GM18520 (cell line): Measurements from ENCODE around the gene ARHGAP31.
"Not testable (repeated sequence)": the region's sequence is repeated elsewhere in the genome, so short reads cannot be mapped to it uniquely, and the experiment has no call there.

Source experiments
- ATAC-seq: cut with Tn5 transposase; IDR thresholded peaks from one replicate; pipeline ENCODE4 v1.9.1; 2021; ENCODE audit not compliant: unreplicated experiment

Gene ARHGAP31

GRCh38 chr3:119315600-119316312, 21.6 kb downstream of the ARHGAP31 start:
- ATAC-seq: no peak

GRCh38 chr3:119316313-119316670, 22.1 kb downstream of the ARHGAP31 start:
- ATAC-seq: no peak

GRCh38 chr3:119318876-119319275, 24.7 kb downstream of the ARHGAP31 start:
- no peak for ATAC-seq

- no peak for ATAC-seq
Observed at GRCh38 chr3:119319311-119319710, 25.1 kb downstream of the ARHGAP31 start.

- ATAC-seq: not testable (repeated sequence)
Observed at GRCh38 chr3:119320785-119321184, 26.6 kb downstream of the ARHGAP31 start.

GRCh38 chr3:119322021-119322834, 28.0 kb downstream of the ARHGAP31 start:
- peak; percentile 3 for ATAC-seq

GRCh38 chr3:119322835-119323722, 28.9 kb downstream of the ARHGAP31 start:
- ATAC-seq: peak; percentile 78

- ATAC-seq: no peak
Observed at GRCh38 chr3:119323723-119324085, 29.5 kb downstream of the ARHGAP31 start.

- no peak for ATAC-seq
Observed at GRCh38 chr3:119324899-119325298, 30.7 kb downstream of the ARHGAP31 start.

- no peak for ATAC-seq
Observed at GRCh38 chr3:119326976-119327375, 32.8 kb downstream of the ARHGAP31 start.

GRCh38 chr3:119329551-119329950, 35.4 kb downstream of the ARHGAP31 start:
- no peak for ATAC-seq

- ATAC-seq: no peak
Observed at GRCh38 chr3:119330181-119330580, 36.0 kb downstream of the ARHGAP31 start.

GRCh38 chr3:119330858-119331257, 36.7 kb downstream of the ARHGAP31 start:
- ATAC-seq: no peak

GRCh38 chr3:119331661-119332060, 37.5 kb downstream of the ARHGAP31 start:
- ATAC-seq: no peak

- ATAC-seq: no peak
Observed at GRCh38 chr3:119333773-119334509, 39.8 kb downstream of the ARHGAP31 start.

- ATAC-seq: no peak
Observed at GRCh38 chr3:119336823-119337222, 42.6 kb downstream of the ARHGAP31 start.

- not testable (repeated sequence) for ATAC-seq
Observed at GRCh38 chr3:119337407-119337806, 43.2 kb downstream of the ARHGAP31 start.

- no peak for ATAC-seq
Observed at GRCh38 chr3:119338754-119339153, 44.6 kb downstream of the ARHGAP31 start.

GRCh38 chr3:119340014-119340413, 45.8 kb downstream of the ARHGAP31 start:
- no peak for ATAC-seq

- no peak for ATAC-seq
Observed at GRCh38 chr3:119340446-119340845, 46.3 kb downstream of the ARHGAP31 start.

- no peak for ATAC-seq
Observed at GRCh38 chr3:119342176-119342575, 48.0 kb downstream of the ARHGAP31 start.
